Colonic mucosa (tissue), 4 donors: ENCODE measurements around the gene ERGIC3. TPM values are rescaled to one million over a fixed set of nuclear protein-coding genes. Genes with fewer than 3 reads are reported as not detected.

Source experiments
- DNase-seq: peaks from one replicate; pipeline ENCODE4 v3.0.0-alpha.2; 2020
- H3K27ac ChIP-seq: fragments of 200-600 bp; one replicate; pipeline ENCODE4 v1.8.0; 2021
- H3K27me3 ChIP-seq: fragments of 200-600 bp; one replicate; pipeline ENCODE4 v1.8.0; 2021
- H3K36me3 ChIP-seq: fragments of 200-600 bp; one replicate; pipeline ENCODE4 v1.8.0; 2021
- H3K4me1 ChIP-seq: fragments of 200-600 bp; one replicate; pipeline ENCODE4 v1.8.0; 2021; ENCODE audit warnings: mild to moderate bottlenecking
- H3K4me3 ChIP-seq: fragments of 200-600 bp; one replicate; pipeline ENCODE4 v1.8.0; 2021
- H3K9ac ChIP-seq, 2 donors: one replicate each; pipeline ENCODE4 v1.7.0; 2013; ENCODE audit warnings: control low read depth in 2 of 2, low read depth in 2 of 2, low read length in 2 of 2
- H3K9me3 ChIP-seq: fragments of 200-600 bp; one replicate; pipeline ENCODE4 v1.8.0; 2021
- intact Hi-C: fragments of 100-400 bp; cut with DNase I; formaldehyde crosslinking; loops from one replicate; pipeline ENCODE4 v1.14.1; 2022
- total RNA-seq, 2 donors: library from RNA; stranded (reverse); fragmentation: NEBNext Ultra II Directional in 1 of 2; extraction: Animal tissue kit (Norgen Biotek cat#: 25700) in 1 of 2; gene quantifications; one replicate each; pipeline ENCODE4 v1.2.1, GENCODE V29; 2021
- TF ChIP-seq, protein P1 (sequence below): fragments of 200-600 bp; IDR thresholded peaks from one replicate; pipeline ENCODE4 v1.8.0; 2022; ENCODE audit warnings: antibody characterized with exemption, mild to moderate bottlenecking
- donor health status: healthy.
- donor health status: DM: no; HTN: no; CAD: no.
- donor health status: DM: no; HTN: no; CAD: no.

The ERGIC3 gene
- total RNA-seq, 2 donors from 2014 or later: 233 to 270 TPM

GRCh38 chr20:35588397-35588796, 46.5 kb downstream of the ERGIC3 start:
- H3K9me3 ChIP-seq: no peaks in the 10 kb centered on the region
- no peaks in the 10 kb centered on the region for H3K27me3 ChIP-seq
- no peak overlapping the region for H3K9ac ChIP-seq
- H3K4me1 ChIP-seq: no peaks in the 10 kb centered on the region
- no peak overlapping the region for H3K27ac ChIP-seq
- H3K4me3 ChIP-seq: no peak overlapping the region
- no peaks in the 10 kb centered on the region for H3K36me3 ChIP-seq
- TF ChIP-seq, protein P1, sequence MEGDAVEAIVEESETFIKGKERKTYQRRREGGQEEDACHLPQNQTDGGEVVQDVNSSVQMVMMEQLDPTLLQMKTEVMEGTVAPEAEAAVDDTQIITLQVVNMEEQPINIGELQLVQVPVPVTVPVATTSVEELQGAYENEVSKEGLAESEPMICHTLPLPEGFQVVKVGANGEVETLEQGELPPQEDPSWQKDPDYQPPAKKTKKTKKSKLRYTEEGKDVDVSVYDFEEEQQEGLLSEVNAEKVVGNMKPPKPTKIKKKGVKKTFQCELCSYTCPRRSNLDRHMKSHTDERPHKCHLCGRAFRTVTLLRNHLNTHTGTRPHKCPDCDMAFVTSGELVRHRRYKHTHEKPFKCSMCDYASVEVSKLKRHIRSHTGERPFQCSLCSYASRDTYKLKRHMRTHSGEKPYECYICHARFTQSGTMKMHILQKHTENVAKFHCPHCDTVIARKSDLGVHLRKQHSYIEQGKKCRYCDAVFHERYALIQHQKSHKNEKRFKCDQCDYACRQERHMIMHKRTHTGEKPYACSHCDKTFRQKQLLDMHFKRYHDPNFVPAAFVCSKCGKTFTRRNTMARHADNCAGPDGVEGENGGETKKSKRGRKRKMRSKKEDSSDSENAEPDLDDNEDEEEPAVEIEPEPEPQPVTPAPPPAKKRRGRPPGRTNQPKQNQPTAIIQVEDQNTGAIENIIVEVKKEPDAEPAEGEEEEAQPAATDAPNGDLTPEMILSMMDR: no peak
- DNase-seq: no peak
- intact Hi-C loops: no loop called here

GRCh38 chr20:35592339-35592974, 50.6 kb downstream of the ERGIC3 start:
- no peak for DNase-seq
- intact Hi-C loops: no loop called here
- Histone ChIP-seq H3K27ac (no peak overlapping the region), H3K4me1 (no peaks in the 10 kb centered on the region), H3K9me3 (no peaks in the 10 kb centered on the region), H3K36me3 (no peaks in the 10 kb centered on the region), H3K4me3 (no peak overlapping the region), H3K9ac (no peak overlapping the region), H3K27me3 (no peaks in the 10 kb centered on the region)
- TF ChIP-seq, protein P1: no peak

DNA sequence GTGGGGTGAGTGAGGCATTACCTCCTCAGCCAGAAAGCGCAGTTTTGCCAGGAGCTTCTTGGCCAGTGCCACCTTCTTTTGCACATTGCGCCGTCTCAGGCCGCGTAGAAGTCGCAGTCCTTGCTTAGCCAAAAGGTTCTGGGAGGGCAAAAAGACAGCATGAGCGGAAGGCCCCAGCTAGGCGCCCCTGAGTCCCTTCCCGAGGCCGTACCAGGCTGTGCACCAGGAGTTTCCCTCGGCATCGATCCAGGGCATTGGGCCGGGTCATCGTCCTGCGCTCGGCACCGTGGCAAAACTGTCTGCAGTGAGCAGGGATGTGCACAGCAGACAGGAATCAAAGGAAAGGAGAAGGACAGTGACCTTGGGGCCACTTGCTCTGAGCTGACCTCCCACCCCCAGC, 53.6 kb downstream of the ERGIC3 start:
- Histone ChIP-seq H3K27me3 (no peaks in the 10 kb centered on the region), H3K4me3 (no peak overlapping the region), H3K36me3 (no peaks in the 10 kb centered on the region), H3K9me3 (no peaks in the 10 kb centered on the region), H3K4me1 (no peaks in the 10 kb centered on the region), H3K27ac (no peak overlapping the region), H3K9ac (no peak overlapping the region)
- intact Hi-C loops: no loop called here
- DNase-seq: no peak
- TF ChIP-seq, protein P1: no peak

- no peak for DNase-seq
- Histone ChIP-seq H3K9ac (no peak overlapping the region), H3K36me3 (no peaks in the 10 kb centered on the region), H3K27ac (no peak overlapping the region), H3K9me3 (no peaks in the 10 kb centered on the region), H3K27me3 (no peaks in the 10 kb centered on the region), H3K4me1 (no peaks in the 10 kb centered on the region), H3K4me3 (no peak overlapping the region)
- TF ChIP-seq, protein P1: no peak
- intact Hi-C loops: no loop called here
Observed at GRCh38 chr20:35595901-35596300, 54.0 kb downstream of the ERGIC3 start.

DNA sequence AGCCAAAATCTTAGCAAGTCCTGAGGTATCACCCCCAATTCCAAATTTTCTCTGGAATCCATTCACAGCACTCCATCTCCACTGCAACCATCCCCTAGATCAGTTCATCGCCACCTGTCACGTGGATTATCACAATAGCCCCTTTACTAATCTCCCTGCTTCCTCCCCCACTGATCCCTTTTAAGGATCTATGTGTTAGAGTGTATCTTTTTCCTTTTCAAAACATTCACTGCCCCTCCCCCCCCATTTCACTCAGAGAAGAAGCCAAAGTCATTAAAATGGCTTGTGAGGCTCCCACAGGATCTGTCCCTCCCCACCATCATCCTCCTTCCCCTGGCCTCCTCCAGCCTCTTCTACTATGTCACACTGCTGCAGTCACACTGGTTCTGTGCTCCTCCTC, 55.3 kb downstream of the ERGIC3 start:
- DNase-seq: no peak
- H3K9ac ChIP-seq: no peak overlapping the region

More for the DNA sequence above, 55.3 kb downstream of the ERGIC3 start:
- intact Hi-C loops: no loop called here
- Histone ChIP-seq H3K27me3 (no peaks in the 10 kb centered on the region), H3K9me3 (no peaks in the 10 kb centered on the region), H3K27ac (no peak overlapping the region), H3K36me3 (no peaks in the 10 kb centered on the region), H3K4me3 (no peak overlapping the region), H3K4me1 (no peaks in the 10 kb centered on the region)
- TF ChIP-seq, protein P1: no peak
